ENCODE results near the gene STK11.

DNA sequence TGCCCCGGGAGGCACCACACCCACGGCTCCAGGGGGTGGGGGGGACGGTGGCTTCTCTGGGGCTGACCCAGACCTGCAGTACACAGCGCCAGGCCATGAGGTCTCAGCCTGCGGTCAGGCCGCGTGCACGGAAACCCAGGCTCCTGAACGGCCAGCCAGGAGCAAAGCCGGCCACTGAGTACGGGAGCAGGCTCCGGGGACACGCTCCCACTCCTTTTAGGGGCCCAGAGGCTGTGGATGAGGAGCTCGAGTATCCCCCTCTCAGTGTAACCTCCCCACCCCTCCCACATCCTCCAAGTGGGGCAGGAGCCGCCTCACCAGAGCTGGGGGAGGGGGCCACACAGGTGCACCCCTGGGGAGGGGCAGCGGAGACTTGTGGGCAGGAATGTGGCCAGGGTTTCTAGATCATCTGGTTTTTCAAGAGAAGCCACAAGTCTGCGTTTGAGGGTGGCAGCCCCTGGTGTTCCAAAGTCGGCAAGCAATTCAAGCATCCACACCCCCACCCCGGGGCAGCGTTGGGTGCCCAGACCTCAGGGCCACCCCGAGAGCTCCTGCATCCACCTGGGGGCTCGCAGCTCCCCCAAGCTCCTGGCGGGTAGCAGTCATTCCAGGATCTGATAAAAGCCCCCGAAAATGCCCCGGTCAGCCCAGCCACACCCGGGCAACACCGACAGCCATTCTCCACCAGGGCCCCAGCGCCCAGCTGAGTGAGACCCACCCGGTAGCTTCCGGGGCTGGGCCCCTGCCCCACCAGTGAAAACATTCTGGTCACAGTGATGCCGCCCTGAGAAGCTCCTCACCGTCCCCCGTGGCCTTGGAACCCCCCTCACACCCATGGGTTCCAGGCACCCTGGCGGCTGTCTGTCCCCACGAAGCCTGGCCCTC is 37.6 kb upstream of the STK11 start:
- TF ChIP-seq, protein P1, sequence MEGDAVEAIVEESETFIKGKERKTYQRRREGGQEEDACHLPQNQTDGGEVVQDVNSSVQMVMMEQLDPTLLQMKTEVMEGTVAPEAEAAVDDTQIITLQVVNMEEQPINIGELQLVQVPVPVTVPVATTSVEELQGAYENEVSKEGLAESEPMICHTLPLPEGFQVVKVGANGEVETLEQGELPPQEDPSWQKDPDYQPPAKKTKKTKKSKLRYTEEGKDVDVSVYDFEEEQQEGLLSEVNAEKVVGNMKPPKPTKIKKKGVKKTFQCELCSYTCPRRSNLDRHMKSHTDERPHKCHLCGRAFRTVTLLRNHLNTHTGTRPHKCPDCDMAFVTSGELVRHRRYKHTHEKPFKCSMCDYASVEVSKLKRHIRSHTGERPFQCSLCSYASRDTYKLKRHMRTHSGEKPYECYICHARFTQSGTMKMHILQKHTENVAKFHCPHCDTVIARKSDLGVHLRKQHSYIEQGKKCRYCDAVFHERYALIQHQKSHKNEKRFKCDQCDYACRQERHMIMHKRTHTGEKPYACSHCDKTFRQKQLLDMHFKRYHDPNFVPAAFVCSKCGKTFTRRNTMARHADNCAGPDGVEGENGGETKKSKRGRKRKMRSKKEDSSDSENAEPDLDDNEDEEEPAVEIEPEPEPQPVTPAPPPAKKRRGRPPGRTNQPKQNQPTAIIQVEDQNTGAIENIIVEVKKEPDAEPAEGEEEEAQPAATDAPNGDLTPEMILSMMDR (IDR thresholded peaks at IDR 0.05; ENCODE audit: extremely low read depth in 1 of 2, insufficient read depth in 1 of 2, low read depth in 1 of 2, low read length in 2 of 2): no peak
- TF ChIP-seq, protein P2, sequence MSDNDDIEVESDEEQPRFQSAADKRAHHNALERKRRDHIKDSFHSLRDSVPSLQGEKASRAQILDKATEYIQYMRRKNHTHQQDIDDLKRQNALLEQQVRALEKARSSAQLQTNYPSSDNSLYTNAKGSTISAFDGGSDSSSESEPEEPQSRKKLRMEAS (IDR thresholded peaks at IDR 0.05; ENCODE audit: insufficient read depth, insufficient read length): no peak
- TF ChIP-seq EZH2 (IDR thresholded peaks at IDR 0.05; ENCODE audit: borderline replicate concordance, low read depth, low read length, severe bottlenecking) (no peak), MYC (IDR thresholded peaks at IDR 0.05; ENCODE audit: low read depth, low read length) (no peak), POLR2A (IDR thresholded peaks at IDR 0.05; ENCODE audit: low read depth, low read length) (no peak), JUN (IDR thresholded peaks at IDR 0.05; ENCODE audit: borderline replicate concordance, insufficient read depth, insufficient read length, low read depth) (no peak), POLR2AphosphoS5 (IDR thresholded peaks at IDR 0.05; ENCODE audit: insufficient read depth, low read depth, low read length) (no peak), FOS (IDR thresholded peaks at IDR 0.05; ENCODE audit: borderline replicate concordance, insufficient read depth, low read length) (no peak), GATA2 (IDR thresholded peaks at IDR 0.05; ENCODE audit: insufficient read depth, insufficient read length, low read depth, low read length) (no peak)
